GM19468 (cell line): ENCODE data around the gene AQP6.
A peak's percentile ranks its signal among the peaks of the same experiment; 100 is the strongest.

Experiments
- ATAC-seq: cut with Tn5 transposase; IDR thresholded peaks from one replicate; pipeline ENCODE4 v1.9.1; 2021; ENCODE audit warnings: mild to moderate bottlenecking, moderate library complexity, moderate number of reproducible peaks; ENCODE audit not compliant: unreplicated experiment; ENCODE audit errors: extremely low read depth

Gene AQP6

DNA sequence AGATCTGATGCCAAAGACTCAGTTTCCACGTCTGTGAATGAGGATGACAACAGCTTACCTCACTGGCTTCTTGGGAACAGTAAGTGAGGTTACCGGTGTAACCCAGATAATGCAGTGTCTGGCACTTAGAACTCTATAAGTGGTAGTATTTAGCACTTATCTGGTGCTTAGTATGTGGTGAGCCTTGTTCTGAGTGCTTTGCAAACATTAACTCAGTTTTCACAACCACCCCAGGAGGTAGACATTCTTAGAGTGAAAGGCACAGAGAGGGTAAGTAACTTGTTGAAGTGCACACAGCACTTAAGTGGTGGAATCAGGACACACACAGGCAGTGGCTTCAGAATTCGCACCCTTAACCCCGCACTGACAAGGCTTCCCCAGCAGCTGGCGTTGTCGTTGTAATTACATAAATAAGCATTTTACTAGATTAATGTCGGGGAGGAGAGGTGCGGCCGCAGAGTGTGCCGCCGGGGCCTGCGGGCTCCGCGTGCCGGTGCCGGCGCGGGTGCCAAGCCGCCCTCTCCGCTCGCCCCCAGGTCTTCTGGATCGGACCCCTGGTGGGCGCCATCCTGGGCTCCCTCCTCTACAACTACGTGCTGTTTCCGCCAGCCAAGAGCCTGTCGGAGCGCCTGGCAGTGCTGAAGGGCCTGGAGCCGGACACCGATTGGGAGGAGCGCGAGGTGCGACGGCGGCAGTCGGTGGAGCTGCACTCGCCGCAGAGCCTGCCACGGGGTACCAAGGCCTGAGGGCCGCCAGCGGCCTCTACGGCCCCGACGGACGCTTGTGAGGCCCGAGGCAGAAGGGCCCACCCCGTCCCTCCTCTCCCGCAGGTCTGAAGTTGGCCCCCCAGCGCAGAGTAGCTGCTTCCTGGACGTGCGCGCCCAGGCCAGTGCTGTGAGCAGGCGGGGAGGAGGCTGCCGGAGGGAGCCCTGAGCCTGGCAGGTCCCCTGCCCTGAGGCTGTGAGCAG, 17.6 kb upstream of the AQP6 start:
- no peak for ATAC-seq

DNA sequence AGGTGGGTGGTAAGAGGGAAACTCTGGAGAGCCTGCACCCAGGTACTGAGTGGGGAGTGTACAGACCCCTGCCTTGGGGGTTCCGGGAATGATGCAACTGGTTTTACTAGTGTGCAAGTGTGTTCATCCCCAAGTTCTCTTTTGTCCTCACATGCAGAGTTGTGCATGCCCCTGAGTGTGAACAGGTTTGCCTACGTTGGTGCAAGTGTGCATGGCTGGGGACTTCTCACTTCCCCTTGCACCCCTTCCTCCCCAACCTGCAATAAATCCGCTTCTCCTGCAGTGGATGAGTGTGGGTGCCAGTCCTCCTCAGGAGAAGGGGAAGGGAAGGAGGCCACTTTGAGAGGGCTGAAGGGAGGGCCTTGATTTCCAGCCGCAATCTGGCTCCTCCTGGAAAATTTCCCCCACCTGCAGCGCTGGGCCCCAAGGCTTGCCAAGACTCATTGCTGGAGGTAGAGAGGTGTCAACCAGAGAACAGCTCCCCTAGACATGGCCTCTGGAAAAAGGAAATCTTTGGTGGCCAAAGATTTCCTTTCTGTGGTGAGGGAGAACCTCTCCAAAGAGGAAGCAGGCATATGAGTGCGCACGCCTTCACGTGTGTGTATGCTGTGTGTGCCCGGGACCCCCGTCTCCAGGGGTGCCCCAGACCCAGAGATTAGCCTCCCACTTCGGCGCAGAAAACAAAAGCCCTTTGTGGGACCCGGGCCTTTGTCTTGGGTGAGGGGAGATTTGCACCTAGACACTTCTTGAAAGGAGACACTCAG, 16.7 kb upstream of the AQP6 start:
- no peak for ATAC-seq

DNA sequence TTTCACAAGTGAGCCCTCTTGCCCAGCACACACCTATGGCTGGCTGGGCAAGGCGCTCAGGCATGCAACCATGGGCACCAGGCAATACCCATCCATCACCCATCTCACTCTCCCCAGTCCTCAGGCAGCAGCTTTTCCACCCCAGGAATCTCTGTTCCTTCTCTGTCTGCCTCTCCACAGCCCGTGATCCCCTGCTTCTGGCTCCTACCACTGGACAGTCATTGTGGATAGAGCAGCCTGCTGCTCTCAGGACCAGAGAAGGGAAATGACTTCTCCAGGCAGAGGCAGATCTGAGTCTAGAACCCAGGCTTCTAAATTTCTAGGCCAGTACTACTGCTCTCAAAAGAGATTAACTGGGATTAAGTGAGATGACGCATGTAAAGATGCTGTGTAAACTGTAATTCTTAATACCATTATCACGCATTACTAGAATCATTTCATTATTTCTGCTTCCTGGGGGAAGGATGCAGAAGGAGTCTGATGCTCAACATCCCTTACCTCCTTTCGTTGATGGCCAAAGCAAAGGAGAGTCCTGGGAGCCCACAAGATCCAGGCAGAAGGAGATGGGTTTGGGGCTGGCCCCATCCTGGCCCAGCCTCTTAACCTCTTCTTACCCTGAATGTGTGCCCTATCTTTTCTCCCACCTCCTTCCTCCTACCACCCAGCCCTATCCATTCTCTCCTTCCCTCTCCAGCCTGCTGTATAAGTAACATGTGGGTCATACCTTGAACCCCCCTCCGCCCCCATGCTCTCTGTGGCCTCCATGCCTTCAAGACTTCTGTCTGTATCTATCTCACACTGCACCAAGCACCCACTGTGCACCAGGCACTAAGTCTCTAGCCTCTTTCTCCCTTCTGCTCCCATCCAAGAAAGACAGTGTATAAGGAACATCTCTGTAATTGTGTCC, 15.8 kb upstream of the AQP6 start:
- no peak for ATAC-seq

DNA sequence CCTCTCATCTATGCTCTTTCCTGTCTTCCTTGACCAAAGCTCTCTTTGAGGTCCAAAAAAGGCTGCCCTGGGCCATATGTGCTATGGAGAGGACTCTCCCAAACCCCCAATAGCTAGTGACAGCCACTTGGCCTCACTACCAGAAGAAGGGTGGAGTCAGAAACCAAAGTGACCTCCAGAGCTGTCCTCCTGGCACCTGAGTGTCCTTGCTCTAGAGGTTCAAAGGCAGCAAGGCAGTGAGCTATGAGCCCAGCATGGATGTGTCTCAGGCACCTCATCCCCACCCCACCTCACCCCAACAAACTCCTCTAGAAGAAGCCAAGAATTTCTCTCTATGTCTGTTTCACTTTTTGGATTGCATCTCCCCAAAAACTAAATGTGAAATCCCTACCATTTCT, 15.2 kb upstream of the AQP6 start:
- no peak for ATAC-seq

DNA sequence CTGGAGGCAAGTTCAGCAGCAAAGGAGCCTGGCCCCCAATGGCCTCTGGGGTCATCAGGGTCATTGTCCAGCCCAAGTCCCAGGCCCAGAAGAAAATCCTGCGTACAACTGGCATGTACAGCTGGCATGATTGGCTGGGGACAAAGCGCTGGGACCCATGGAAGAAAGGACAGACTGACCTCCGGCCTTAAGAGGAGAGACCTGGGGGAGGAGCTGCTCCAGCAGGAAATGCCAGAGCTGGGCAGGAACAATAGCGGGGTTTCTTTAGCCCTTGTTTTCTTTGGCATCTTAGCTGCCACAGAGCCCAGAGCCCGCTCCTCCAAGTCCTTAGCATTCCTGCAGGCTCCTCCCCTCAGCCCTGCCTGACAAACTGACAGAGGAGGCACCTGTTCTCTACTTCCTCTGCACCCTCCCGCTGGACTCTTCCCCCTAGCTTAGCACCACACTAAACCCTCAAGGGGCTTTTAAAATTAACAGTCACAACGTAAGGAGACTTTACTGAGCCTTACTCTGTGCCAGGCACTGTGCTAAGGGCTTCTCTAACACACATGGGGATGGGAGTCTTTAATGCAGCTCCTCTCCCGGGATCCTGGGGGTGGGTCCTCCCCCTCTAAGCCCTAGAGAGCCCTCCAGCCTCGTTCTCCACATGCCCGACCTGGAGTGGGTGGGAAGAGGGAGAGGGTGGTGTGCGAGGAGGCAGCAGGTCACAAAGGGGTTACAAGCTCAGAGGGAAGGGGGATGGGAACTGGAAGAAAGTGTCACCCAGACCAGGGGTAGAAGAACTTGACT, 12.9 kb upstream of the AQP6 start:
- no peak for ATAC-seq

DNA sequence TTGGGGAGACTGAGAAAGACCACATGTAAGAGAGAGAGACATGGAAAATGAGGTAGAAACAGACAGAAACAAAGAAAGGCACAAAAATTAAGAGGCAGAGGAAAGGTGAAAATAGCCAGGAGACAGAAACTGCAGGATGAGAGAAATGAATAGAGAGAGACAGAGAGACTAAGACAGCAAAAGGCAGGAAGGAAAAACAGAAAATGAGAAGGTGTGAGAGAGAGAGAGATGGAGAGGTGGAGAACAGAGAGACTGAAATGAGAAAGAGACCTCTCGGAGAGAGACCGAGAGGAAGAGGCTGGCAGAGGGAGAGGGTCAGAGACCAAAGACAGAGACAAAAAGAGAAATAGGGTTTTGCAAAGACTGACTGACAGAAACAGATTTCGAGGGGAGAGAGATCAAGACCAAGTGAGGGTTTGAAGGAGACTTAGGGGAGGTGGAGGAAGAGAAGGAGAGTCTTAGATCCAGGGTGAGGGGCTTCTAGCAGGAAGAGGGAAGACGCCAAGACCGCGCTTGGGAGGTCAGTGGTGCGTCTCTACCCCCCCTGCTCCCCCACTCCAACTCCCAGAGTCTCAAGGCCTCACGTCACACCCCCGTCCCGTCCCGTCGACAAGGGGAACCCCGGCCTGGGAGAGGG, 12.2 kb upstream of the AQP6 start:
- ATAC-seq = no peak

DNA sequence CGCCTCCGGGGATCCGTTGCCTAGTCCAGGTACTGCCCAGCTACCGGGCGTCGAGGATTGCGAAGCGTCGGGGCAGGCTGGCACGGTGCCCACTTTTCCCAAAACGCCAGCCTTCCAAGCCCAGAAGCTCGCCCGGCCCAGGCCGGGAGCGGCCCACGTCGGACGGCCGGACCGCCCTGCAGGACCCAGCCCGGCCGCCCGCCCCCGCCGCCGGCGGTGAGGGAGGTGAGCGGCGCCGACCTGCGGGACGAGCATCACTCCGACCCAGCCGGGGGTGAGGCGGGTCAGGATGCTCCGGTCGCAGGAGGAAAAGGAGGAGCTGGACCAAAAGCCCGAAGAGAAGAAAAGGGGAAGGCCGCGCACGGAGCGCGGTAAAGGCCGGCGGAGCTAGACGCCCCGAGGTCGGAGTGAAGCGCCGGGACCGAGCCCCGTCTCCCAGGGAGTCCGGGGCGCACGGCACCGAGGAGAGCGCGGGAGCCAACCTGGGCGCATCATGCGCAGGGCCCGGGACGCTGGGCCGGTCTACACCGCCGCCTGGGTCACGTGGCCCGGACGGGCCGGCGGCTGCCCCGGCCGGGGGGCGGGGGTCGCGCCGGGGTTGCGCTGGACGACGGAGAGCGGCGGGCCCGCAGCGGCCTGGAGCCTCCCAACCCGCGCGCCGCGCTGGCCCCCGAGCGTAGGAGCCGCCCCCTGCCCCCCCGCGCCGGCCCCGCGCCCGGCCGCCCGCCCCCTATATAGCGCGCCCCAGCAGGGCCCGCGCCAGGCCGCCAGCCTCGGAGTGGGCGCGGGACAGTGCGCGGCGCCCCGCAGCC, 11.4 kb upstream of the AQP6 start, which contains the start of gene AQP5:
TSS of gene AQP5 (plus strand) at position 762 of the 812 bp plus-strand sequence. CDS start 146 bp downstream, outside the sequence.
- ATAC-seq = no peak

DNA sequence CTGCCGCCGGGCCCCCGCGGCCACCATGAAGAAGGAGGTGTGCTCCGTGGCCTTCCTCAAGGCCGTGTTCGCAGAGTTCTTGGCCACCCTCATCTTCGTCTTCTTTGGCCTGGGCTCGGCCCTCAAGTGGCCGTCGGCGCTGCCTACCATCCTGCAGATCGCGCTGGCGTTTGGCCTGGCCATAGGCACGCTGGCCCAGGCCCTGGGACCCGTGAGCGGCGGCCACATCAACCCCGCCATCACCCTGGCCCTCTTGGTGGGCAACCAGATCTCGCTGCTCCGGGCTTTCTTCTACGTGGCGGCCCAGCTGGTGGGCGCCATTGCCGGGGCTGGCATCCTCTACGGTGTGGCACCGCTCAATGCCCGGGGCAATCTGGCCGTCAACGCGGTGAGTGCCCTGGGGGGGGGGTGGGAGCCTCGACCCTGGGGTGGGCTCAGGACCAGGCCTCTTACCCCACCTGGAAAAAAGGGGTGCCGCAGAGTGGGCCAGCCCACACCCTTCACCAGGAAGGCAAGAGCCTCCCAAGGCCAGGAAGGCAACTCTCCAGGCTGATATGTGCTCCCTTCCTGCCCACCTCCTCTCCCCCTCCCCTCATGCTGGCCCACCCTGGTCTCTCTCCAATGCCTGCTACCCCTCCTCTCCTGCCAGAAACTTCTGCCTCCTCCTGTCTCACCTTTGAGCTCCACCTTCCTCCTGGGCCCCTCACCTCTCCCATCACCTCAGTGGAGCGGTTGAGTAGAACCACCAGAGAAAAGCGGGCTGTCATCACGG, 10.6 kb upstream of the AQP6 start:
- no peak for ATAC-seq

DNA sequence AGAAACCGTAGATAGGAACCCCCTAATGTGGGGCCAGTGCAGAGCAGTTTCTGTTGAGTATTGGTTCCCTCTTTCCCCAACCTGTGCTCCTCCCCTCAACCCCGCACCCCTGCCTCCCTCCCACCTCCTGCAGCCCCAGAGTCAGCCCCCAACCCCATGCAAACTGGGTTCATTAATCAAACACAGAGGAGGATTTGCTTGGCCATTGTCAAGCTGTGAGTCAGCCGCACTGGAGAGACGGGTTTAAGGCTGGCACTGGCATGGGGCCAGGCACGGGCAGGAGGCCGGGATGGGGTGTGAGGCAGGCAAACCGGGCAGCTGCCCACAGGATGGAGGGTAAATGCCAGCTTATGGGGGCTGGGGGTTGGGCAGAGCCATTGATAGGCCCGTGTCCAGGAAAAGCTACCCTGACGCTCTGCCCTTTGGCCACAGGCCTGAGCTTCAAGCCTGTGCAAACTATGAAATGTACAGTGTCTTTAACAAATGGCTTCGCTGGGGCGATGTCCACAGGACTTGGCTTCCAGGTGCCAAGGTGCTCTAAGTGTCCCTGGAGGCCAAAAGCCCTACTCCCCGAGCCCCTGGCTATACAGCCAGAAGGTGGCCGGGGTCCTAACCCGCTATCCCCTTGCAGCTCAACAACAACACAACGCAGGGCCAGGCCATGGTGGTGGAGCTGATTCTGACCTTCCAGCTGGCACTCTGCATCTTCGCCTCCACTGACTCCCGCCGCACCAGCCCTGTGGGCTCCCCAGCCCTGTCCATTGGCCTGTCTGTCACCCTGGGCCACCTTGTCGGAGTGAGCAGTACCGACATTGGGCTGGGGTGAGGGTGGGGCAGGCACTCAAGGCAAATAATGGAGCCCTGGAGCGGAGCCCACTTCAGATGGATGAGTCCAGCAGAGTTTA, 9.6 kb upstream of the AQP6 start:
- ATAC-seq = no peak

DNA sequence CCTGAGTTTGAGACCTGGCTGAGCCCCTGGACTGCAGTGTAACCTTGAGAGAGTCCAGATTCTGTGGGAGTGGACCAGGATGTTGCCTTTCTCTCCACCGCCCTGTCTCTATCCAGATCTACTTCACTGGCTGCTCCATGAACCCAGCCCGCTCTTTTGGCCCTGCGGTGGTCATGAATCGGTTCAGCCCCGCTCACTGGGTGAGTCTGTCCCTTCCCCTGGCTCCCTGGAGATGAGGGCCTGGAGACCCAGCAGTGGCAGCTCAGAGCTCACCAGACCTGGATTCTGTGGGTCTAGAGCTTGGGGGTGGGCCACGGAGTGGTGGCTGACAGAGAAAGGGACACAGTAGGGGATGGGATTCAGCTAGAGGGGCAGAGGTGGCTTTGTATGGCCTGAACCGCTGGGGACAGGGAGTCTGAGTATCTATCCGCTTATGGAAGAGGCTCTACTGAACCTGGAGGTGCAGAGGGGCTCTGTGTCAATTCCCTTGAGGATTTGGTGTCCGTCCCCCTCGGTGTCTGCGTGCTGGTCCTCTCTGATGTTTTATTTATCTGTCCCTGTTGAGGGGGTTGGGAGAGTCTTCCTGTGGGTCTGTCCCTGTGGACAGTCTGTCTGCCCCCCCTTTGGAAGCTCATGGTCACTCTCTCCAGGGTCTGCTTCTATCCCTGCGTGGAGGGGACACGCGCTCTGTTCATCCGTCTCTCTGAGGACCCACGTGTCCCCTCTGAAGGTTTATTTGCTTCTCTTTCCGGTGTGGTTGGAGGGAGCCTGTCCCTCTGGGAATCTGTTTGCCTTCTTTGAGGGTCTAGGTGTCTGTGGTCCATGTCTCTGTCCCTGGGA, 8.6 kb upstream of the AQP6 start:
- no peak for ATAC-seq

DNA sequence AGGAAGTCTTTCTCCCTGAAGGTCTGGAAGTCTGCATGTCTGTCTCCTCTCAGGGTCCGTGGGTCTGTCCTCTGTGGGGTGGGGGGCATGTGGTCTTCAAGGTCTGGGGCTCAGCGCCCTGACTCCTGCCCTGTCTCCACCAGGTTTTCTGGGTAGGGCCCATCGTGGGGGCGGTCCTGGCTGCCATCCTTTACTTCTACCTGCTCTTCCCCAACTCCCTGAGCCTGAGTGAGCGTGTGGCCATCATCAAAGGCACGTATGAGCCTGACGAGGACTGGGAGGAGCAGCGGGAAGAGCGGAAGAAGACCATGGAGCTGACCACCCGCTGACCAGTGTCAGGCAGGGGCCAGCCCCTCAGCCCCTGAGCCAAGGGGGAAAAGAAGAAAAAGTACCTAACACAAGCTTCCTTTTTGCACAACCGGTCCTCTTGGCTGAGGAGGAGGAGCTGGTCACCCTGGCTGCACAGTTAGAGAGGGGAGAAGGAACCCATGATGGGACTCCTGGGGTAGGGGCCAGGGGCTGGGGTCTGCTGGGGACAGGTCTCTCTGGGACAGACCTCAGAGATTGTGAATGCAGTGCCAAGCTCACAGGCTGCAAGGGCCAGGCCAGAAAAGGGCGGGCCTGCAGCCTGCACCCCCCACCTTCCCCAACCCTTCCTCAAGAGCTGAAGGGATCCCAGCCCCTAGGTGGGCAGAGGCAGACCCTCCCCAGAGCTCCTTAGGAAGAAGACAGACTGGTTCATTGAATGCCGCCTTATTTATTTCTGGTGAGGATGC, 7.7 kb upstream of the AQP6 start:
- no peak for ATAC-seq

DNA sequence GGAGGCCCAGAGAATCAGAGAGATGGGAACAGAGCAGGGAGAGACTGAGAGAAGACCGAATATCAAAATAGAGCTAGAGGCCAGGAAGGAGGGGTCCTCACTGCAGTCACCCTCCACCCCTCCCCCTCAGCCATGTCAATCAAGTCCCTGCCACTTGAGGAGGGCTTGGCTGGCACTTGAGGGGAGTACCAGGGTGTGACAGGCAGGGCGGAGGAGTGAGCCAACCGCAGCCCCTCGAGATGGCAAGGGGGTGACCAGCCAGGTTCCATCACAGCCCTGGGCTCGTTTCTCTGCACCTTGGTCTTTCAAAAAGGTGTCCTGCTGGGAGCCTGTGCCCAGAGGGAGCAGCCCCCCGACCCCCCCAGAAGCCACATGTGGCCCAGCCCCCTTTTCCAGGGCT, 6.9 kb upstream of the AQP6 start:
- no peak for ATAC-seq

DNA sequence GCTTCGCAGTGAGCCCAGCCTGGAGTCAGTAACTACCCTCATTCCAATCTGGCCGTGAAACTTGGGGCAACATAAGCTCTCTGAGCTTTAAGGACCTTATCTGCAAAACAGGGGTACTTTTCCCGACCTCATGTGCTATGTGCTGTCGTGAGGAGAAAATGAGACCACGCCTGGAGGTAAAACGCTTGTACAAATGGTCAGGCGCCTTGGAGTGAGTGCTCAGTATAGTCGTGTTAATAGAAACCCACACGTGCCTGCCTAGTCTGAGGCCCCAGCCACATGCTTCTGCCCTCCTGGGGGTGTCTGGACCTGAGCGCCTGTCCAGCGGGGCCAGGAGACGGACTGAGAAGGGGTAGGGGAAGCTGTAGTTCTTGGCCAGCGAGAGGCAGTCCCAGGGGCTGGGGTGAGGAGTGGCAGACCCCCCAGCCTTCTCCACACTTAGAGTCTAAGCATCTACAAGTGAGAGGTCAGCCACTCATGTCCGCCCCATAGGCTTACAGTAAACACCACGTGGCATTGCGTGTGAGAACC, 6.2 kb upstream of the AQP6 start:
- ATAC-seq = no peak

DNA sequence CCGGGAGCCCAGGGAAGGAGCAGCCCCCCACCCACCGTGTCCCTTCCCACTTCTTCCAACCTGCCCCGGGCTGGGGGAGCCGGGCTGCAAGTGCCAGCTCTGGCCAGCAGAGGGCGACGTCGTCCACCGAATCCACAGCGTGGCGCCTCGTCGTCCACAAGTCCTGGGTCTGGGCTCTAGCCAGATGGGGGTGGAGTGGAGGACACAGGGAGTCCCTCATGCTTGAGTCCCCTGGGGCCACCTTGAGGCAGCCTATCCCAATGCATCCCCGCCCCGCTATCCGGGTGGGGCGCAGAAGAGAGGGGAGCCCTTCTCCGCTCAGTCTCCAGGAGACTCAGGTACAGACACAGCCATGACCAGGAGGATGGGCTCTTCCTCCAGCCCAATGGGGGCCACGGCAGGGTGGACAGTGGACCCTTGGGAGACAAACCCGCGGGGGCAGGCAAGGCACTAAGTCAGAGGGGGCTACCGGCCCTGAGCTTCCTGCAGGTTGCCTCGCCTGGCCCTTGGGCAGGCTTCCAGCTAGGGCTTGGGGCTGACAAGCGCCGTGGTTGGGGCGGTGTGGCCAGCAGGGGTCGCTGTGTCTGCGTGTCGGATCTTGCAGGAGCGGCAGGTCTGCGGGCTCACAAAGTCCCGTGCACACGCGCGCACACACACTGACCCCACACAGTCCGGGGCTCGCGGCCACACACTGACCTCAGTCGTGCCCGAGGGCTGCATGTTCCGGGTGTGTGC, 5.5 kb upstream of the AQP6 start:
- peak; percentile 39 for ATAC-seq
